GM21447 (cell line): ENCODE data around the gene CCL27.
"Not testable (repeated sequence)": the region's sequence is repeated elsewhere in the genome, so short reads cannot be mapped to it uniquely, and the experiment has no call there.

ENCODE experiments used
- ATAC-seq: cut with Tn5 transposase; IDR thresholded peaks from one replicate; pipeline ENCODE4 v1.9.1; 2021; ENCODE audit not compliant: unreplicated experiment

CCL27 gene

DNA sequence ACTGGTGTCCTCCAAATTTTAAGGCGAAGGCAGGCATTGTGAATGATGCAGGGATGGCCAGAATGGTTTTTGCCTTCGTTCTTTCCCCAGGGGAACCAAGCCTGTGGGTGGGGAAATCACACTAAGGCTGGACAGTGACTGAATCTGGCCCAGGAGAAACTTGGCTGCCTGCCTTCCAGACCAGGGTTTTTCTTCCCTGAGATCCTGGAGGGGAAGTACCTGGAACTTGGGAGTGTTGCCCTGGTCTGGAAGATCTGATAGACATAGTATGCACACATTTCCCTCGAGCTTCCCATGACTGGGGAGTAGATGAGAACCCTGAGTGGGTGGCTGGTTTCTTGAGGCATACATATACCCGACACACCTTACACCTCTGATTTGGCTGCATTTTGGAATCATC lies 11.1 kb downstream of the CCL27 start:
- ATAC-seq: no peak

DNA sequence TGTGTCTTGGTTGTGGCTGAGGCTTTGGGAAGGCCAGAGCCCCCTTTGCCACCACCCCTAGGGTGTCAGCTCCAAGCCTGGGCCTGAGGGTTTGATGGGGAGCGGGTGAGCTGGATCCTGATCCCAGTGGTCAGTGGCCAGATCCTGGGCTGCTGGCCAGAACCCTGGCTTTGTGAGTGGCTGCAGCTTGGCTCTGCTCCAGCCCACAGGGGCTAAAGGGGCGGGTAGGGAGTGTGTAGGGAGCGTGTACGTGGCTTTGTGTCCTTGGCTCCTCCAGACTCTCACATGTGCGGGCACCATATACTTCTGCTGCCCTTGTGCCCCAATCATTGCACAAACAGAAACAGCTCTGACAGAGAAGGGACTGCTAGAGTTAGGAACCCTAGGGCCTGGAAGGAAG lies 11.6 kb downstream of the CCL27 start:
- ATAC-seq: no peak

DNA sequence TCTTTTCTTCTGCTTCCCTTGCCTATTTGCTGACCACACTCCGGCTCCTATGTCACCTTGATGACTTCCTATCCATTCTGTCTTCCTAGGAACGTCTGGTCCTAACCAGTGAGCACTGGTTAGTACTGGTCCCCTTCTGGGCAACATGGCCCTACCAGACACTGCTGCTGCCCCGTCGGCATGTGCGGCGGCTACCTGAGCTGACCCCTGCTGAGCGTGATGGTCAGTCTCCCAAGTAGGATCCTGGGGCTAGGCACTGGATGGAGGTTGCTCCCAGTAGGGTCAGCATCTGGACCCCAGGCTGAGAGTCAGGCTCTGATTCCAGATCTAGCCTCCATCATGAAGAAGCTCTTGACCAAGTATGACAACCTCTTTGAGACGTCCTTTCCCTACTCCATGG lies 13.8 kb downstream of the CCL27 start:
- no peak for ATAC-seq

DNA sequence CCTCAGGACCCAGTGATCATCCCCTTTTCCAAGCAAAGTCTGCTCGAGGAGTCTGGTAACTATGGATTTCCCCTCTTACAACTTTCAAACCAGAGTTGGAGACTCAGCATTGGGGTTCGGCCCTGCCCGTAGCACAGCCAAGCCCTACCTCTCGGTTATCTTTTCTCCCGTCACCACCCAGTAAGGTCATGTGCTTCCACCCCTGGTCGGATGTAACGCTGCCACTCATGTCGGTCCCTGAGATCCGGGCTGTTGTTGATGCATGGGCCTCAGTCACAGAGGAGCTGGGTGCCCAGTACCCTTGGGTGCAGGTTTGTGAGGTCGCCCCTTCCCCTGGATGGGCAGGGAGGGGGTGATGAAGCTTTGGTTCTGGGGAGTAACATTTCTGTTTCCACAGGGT lies 14.8 kb downstream of the CCL27 start:
- no peak for ATAC-seq

DNA sequence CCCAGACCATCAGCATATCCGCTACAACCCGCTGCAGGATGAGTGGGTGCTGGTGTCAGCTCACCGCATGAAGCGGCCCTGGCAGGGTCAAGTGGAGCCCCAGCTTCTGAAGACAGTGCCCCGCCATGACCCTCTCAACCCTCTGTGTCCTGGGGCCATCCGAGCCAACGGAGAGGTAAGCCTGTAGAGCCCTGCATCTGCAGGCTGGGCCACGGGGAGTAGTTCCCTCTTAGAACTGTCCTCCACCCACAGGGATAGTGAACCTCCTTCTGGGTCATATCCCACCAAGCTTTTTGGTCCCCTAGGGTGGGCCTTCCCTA lies 15.4 kb downstream of the CCL27 start:
- ATAC-seq: no peak

DNA sequence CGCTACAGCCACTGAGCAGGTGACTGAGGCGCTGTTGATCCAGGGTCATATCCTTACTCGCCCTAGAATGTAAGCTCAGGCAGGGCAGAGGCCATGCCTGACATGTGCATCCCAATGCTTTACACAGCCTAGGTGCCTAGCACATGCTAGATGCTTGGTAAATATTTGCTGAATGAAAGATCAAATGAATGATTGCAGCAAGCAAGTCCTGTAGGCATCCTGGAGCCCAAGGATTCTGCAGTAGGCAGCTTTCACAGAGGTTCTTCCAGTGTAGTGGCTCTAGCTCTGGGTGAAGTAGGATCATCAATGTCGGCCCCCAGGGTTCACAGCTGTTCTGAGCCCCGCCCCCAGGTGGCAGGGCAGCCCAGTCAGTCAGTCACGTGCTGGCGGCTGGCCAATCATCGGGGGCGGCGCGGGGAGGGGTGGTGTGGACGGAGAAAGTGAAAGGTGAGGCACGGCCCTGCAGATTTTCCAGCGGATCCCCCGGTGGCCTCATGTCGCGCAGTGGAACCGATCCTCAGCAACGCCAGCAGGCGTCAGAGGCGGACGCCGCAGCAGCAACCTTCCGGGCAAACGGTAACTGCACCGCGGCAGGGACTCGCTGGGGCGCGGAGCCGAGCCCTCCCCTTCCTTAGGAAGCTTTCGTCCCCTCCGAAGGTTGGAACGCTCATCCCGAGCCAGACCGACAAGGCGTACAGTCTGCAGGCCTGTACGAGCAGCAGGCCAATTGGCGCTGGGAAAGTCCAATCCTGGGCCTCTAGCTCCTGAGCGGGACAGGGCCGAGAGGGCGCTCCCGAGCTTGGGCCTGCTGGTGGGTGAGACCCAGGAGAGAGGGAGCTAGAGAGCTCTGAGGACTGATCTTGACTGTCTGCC lies 16.0 kb downstream of the CCL27 start, which contains the start of gene GALT:
GALT (plus strand) TSS at position 465 of the 873 bp plus-strand sequence; CDS start at position 495, 30 bp downstream.
- ATAC-seq: peak; percentile 81

DNA sequence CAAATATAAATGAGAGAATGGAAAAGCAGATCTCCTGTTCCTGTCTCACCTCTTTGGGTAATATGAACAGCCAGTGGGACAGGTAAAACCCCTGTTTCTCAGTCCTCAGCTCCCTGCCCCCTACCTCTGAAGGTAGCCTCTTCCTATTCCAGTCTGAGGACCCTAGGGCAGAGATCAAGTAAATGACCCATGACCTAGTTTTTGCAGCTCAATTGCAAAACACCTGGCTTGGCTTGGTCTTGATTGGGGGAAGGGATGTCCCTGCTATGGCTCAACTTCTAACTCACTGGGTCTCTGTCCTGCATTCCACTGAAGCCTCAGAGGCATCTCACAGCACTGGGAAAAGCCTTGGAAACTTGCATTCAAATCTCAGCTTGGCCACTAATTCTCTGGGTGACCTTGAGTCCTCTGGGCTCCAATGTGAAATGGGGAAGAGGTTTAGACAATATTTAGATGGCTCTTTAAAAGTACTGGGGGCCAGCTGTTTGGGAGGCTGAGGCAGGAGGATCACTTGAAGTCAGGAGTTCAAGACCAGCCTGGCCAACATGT lies 17.6 kb downstream of the CCL27 start:
- no peak for ATAC-seq

DNA sequence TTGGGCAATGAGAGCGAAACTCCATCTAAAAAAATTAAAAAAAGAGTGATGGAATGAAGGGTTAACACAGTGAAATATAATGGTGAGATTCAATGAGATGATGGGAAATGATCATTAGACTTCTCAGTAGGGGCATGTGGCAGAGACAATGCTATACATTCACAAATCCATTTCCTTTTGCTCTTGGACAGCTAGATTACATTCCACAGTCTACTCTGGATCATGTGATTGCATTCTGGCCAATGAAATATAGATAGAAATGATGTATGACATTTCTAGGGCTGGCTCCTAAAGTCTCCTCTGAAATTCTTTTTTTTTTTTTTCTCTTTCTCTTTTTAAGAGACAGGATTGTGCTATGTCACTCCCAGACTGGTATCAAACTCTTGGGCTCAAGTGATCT lies 19.8 kb downstream of the CCL27 start:
- no peak for ATAC-seq

DNA sequence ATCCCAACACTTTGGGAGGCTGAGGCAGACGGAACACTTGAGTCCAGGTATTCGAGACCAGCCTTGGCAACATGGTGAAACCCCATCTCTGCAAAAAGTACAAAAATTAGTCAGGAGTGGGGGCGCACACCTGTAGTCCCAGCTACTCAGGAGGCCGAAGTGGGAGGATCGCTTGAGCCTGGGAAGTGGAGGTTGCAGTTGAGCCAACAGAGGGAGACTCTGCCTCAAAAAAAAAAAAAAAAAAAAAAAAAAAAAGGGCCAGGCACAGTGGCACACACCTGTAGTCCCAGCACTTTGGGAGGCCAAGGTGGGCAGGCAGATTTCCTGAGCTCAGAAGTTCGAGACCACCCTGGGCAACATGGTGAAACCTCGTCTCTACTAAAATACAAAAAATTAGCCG lies 23.1 kb downstream of the CCL27 start:
- ATAC-seq: not testable (repeated sequence)

DNA sequence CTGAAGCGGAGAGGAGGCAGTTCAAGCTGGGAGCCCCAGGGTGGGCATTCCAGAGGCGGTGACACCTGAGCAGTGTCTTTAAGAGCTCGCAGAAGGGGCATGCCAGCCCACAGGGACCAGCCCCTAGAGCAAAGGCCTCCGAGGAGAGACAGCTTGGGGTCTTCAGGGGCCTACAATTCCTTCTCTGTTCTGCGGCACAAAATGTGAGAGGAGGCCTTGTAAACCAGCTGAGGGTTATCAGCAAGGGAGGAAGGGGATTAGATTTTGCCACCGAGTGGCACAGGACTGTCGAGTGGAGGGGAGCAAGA lies 24.4 kb downstream of the CCL27 start:
- ATAC-seq: peak; percentile 2

DNA sequence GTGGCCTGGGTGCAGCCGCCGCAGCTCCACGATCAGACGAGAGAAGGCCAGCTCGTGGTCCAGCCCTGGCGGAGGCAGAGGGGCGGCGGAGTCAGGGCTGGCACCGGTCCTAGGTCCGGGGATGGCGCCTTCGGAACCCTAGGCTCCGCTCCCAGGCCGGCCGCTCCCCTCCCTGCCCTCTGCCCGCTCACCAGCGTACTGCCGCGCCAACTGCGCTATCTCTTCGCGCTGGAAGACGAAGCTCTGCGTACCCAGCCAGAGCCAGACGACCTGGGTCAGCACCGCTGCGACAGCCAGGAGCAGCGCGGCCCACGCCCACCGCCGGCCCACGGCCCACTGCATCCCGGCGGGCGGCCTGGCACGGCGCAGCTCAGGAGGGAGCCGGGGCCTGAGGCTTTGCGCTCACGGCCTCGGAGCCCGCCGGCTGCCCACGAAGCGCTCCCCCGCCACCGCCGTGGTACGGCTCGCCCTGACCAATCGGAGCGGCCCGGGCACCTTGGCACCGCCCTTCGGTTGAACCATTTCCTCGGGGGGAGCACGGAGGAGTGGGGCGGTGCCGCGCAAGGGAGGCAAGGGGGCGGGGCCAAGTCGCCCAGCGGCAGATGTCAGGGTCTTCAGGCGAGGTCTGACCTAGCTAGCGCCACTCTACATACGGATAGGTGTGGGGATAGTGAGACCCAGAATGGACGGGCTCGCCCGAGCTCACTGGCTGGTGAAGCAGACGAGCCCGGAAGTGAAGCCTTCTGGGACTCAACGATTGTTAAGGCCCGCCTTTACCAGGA lies 24.9 kb downstream of the CCL27 start, which contains the start of gene SIGMAR1:
SIGMAR1 (minus strand) TSS at position 432 of the 782 bp plus-strand sequence; CDS start at position 342, 90 bp downstream.
- ATAC-seq: peak; percentile 85

DNA sequence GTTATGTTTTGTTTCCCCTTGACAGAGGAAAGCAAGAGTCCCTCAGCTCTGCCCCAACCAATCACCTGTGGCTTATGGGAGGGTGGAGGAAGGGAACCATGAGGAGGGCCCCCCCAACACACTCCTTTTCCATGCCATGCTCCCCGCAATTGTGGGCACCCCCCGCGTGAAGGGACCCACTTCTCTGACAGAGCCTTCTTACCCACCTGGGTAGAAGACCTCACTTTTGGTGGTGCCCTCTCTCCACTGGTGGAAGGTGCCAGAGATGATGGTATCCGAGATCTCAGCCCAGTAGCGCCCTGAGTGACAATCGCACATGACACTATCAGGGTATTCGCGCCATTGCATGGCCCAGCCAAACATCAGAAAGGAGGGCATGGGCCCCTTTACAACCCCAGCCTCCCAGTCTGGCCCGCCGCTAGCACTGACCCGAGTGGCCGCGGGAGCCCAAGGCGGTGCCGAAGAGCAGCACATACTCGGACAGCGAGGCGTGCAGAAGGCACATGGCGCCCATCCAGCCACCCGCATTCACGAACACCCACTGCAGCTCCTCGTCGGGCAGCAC lies 25.6 kb downstream of the CCL27 start:
- ATAC-seq: no peak

DNA sequence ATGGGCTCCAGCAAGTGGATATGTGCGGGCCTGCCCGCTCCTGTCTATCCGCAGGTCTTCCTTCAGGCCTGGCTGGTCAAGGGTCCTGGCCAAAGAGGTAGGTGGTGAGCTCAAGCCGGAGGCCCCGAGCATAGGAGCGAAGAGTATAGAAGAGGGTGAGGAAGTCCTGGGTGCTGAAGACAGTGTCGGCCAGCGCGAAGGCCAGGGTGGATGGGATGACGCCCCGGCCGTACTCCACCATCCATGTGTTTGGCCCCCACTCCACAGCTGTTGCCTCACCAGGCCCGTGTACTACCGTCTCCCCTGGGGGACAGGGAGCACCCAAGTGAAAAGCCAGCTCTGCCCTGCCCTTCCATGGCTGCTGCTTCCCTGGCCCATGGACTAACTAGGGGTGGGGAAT lies 26.9 kb downstream of the CCL27 start:
- no peak for ATAC-seq

DNA sequence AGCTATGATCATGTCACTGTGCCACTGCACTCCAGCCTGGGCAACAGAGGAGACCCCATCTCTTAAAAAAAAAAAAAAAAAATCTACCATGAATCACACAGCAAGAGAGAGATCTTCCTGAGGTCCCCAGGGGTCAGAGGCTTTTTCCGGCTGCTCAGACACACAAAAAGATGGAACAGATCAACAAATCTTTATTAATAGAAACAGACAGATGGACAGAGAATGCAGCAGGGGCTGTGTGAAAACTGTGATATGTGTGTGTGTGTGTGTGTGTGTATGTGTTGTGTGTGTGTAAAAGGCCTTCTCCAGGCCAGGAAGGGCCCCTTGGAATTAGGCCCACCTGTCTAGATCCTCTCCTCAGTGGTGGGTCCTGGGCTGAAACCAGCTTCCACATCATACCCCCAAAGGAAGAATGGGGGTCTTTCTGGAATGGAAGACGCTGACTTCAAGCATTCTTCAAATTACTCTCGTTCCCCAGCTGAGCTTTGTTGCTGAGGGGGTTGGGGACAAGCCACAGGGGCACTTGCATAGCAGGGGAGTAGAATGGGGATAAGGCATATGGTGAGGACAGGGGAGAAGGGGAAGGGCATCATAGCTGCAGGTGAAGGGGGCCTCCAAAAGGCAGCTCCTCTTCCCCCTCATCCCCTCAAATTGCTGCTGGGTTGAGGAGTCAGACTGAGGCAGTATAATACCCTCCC lies 27.8 kb downstream of the CCL27 start:
- no peak for ATAC-seq

DNA sequence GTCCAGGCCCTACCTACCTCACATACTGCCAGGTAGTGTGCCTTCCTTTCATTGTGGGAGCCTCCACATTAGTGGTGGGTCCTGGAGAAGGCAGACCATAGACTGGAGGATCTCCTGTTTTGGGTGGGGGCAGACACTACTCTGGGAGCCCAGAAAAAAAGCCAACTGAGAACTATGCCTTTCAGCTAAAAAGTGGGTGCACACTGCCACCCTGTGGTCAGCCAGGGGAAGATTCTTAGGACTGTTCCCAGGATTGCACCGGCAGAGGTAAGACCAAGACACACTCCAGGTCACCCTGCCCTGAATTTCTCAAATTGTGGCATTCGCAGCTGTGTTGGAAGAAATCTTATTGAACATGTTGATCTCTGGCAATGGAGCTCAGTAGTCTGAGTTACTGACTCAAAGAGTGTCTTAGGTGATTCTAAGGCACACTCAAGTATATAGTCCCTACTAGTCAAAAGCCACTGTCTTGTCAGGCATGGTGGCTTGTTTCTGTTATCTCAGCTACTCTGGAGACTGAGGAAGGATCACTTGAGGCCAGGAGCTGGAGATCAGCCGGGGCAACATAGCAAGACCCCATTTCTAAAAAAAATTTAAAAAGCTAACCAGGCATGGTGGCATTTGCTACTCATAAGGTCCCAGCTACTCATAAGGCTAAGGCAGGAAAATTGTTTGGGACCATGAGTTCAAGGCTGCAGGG lies 28.5 kb downstream of the CCL27 start:
- no peak for ATAC-seq

DNA sequence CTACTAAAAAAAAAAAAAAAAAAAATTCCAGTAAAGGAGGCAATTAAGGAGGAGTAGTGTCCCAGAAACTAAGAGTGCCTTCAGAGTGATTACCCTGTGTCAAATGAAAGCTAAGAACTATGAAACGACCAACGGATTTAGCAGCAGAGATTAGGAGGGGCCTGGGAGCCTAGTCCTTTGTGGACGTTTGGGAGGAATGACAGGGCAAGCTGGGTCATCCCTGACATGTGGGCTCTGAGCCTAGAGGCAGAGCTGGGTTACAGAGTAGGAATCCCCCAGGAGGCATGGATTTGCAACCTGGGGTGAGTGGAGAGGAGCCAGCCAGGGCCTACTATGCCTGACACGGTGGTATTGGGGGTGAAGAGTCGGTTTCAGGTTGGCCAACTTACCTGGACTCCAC lies 29.3 kb downstream of the CCL27 start:
- no peak for ATAC-seq

DNA sequence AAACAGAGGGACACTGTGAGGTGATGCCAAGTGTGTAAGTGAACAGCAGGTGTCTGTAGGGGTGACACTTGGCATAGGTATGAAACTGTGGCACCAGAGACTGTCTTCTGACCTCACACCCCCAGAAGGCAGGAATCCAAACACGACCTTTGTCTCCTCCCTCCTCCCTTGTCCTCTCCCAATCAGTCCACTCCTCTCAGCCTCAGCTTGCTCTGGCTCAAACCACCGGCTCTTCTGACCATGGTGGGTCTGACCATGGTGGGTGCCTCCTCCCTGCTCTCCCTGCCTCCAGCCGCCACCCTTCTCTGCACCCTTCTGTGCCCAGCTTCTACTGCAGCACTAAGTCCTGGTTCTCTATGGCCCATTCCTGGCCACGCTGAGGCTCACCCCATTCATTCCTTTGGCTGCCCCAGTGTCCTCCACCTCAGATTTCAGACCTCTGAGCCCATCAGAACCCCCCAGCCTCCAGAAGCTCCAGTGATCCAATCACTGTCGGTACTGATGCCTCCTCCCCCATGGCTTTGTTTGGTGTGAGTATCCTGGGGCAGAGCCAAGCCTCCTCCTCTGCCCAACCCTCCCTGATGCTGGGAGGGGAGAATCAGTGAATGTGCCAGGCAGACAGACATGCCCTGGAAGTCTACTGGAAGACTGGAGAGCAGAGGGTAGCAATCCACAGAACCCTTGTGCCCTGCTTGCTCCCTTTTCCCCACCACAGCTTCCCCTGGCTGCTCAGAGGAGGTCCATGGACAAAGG lies 31.9 kb downstream of the CCL27 start:
- ATAC-seq: no peak

DNA sequence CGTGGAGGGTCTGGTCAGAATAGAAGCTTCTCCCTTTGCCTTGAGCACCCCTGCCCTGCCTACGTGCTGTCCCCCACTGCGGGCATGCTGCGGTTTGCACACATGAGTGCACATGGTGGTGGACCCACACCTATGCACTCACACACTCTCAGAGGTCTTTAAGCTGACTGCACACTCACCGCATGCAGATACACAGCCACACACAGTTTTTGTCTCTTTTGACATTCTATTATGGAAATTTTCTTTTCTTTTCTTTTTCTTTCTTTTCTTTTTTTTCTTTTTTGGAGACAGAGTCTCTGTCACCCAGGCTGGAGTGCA lies 33.0 kb downstream of the CCL27 start:
- ATAC-seq: no peak

DNA sequence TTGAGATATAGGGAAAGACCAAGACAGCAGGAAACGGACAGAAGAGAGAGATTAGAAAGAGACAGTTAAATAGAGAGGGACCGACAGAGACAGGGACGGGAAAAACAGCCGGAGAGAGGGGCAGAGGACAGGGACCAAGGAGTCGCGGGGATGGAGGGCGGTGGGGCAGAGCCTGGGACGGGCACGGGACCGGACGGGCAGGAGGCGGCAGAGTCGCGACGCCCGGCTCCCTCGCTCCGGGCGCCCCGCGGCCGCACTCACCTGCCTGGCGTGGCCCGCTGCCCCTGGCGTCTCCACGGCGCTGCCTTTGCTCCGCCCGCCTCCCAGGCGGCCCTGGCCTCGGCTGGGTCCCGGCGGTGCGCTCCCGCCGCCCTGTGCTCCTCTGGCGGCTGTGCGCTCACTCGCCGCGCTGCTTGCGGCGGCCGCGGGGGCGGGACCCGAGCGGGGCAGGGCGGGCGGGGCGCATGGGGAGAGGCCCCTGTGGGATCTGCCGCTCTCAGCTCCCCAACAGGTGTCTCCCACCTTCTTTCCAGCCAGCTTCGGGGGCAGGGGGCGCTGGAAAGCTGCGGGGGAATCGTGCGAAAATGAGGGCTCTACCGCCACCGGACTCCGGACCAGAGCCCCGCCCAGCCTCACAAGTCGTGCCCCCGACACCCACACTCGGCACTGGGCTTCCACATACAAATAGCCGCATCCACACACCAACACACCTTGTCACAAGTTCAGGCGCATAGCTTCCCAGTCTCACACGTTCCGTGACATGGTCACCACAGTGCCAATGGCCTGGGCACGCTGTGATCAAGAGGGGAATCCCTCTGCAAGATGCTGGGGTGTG lies 33.6 kb downstream of the CCL27 start, which contains the start of gene ARID3C:
ARID3C (minus strand) TSS at position 411 of the 835 bp plus-strand sequence. CDS start 1,052 bp downstream, outside the sequence.
- ATAC-seq: no peak
